Common myeloid progenitor, CD34-positive (primary cell): ENCODE measurements around the gene SCRG1.
A peak's percentile ranks its signal among the peaks of the same experiment; 100 is the strongest.

ENCODE experiments used
- CTCF ChIA-PET: fragments of 350-600 bp; sonication (Branson Sonifier 250); formaldehyde crosslinking; loops from one replicate; lab custom pipeline; 2021; ENCODE audit warnings: antibody characterized with exemption; lab: Charles Lee
- POLR2A ChIA-PET: fragments of 350-600 bp; sonication (Branson Sonifier 250); formaldehyde crosslinking; loops from one replicate; lab custom pipeline; 2021; ENCODE audit warnings: antibody characterized with exemption; lab: Charles Lee
- DNase-seq, 3 donors: peaks; one replicate each; pipeline versions ENCODE4 v3.0.0 to v3.0.0-alpha.2; 2013
- H3K27ac ChIP-seq, 2 experiments: 1 replicate in 1 of 2; 2 replicates in 1 of 2; pipeline ENCODE4 v1.7.0; 2013; ENCODE audit warnings: inconsistent platforms in 2 of 2, low read length in 2 of 2, mild to moderate bottlenecking in 2 of 2, low read depth in 1 of 2, moderate library complexity in 1 of 2; ENCODE audit not compliant: severe bottlenecking in 2 of 2, insufficient read depth in 1 of 2, poor library complexity in 1 of 2
- H3K27me3 ChIP-seq, 5 experiments: replicated peaks in 2 of 5; 1 replicate in 3 of 5; 2 replicates in 2 of 5; pipeline versions ENCODE4 v1.6.1 to v1.7.0; 2013; ENCODE audit warnings: low read length in 4 of 5, mild to moderate bottlenecking in 2 of 5, moderate library complexity in 2 of 5, inconsistent platforms in 1 of 5; ENCODE audit not compliant: insufficient read depth in 5 of 5, control insufficient read depth in 4 of 5
- H3K36me3 ChIP-seq, 4 experiments: 1 replicate in 2 of 4; 2 replicates in 2 of 4; pipeline versions ENCODE4 v1.6.1 to v1.7.0; 2013; ENCODE audit warnings: low read length in 3 of 4, control low read depth in 1 of 4, mild to moderate bottlenecking in 1 of 4; ENCODE audit not compliant: control insufficient read depth in 4 of 4, insufficient read depth in 4 of 4
- H3K4me1 ChIP-seq, 4 experiments: 1 replicate in 3 of 4; 2 replicates in 1 of 4; pipeline versions ENCODE4 v1.6.1 to v1.7.1; 2013; ENCODE audit warnings: low read length in 3 of 4, mild to moderate bottlenecking in 3 of 4, control low read depth in 1 of 4, inconsistent platforms in 1 of 4, moderate library complexity in 1 of 4; ENCODE audit not compliant: control insufficient read depth in 4 of 4, insufficient read depth in 4 of 4; ENCODE audit errors: control extremely low read depth in 1 of 4
- H3K4me3 ChIP-seq, 7 experiments: 1 replicate in 4 of 7; 2 replicates in 3 of 7; pipeline versions ENCODE4 v1.5.1 to v1.7.0; 2013; ENCODE audit warnings: mild to moderate bottlenecking in 7 of 7, low read length in 6 of 7, moderate library complexity in 6 of 7, inconsistent platforms in 2 of 7, low read depth in 2 of 7, control low read depth in 1 of 7; ENCODE audit not compliant: insufficient read depth in 4 of 7, control insufficient read depth in 1 of 7; ENCODE audit errors: extremely low read depth in 1 of 7
- H3K9me3 ChIP-seq, 5 experiments: 1 replicate in 4 of 5; 2 replicates in 1 of 5; pipeline versions ENCODE4 v1.6.1 to v1.7.1; 2013; ENCODE audit warnings: low read length in 4 of 5, mild to moderate bottlenecking in 2 of 5, inconsistent platforms in 1 of 5, low read depth in 1 of 5, moderate library complexity in 1 of 5; ENCODE audit not compliant: control insufficient read depth in 4 of 5, insufficient read depth in 2 of 5; ENCODE audit errors: control extremely low read depth in 1 of 5
- WGBS: methylation state at CpG from one replicate; pipeline ENCODE4 v1.1.5; 2013; ENCODE audit not compliant: insufficient coverage; 5-methylcytosine and 5-hydroxymethylcytosine counted together

The SCRG1 gene

DNA sequence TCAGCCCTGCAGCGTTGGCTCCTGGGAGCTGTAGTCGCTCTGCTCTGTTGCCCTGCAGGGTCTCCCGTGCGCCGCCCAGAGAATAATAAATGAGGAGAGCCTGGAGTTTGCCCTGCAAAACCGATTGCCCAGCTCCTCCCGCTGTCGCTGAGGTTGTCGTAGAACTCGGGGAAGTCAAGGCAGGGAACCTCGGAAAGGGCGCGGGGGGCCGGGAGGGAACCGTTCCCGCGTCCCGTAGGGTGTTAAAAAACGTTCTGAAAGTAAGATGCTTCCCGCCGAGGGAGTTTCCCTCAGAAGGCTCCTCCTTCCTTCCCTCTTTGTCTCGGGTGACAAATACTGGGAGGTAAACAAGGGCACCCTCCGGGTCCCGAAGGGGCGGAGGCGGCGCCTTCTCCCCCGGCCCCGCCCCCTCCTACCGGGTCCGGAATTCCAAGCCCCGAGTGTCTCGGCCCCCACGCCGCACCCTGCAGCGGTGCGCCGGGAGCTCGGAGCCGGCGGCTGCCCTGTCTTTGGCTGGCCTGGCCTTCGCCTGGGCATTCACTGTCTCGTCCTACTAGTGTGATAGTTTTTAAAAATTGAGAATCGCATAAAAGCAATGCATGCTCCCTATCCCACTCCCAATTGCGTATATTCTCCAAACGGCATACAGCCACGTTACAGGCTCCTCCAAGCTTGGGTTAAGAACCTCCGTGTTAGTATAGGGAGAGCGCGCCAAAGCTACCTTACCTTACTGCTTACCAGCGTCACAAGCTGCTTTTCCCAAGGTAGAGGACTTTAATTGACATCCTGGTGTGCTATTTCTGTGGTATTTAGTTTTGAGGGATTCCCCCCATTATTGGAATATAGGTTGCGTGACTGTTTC is 63.8 kb downstream of the SCRG1 start:
- Histone ChIP-seq H3K27me3 (no peaks in the 10 kb centered on the region), H3K4me1 (peaks cover 2 to 40% (median 28%) of the 10 kb centered on the region in 4 experiments), H3K36me3 (peaks cover 0 to 30% (median 7%) of the 10 kb centered on the region in 4 experiments), H3K9me3 (no peaks in the 10 kb centered on the region), H3K27ac (peak overlapping the region; percentile 46 to 75), H3K4me3 (peak overlapping the region; percentile 78 to 99 (median 98))
- CTCF ChIA-PET = interaction anchor here (0.9 to 3.8 kb wide), 8 partner anchors 10 to 76 kb away, joined by 3 to 18 read pairs (median 5); partner anchors contain the start of gene SAP30
- peak; percentile 50 to 67 (median 64) for DNase-seq
- POLR2A ChIA-PET = interaction anchor here (0.6 to 3.5 kb wide), 4 partner anchors 10 to 36 kb away, joined by 3 to 24 read pairs (median 6); partner anchors contain the start of gene SAP30
- WGBS = under 1% methylated on average over 33 of the region's 52 CpGs
